Raji (cell line): ENCODE measurements around the gene L3MBTL3.

Experiments used
- POLR2A ChIP-seq: IDR thresholded peaks from 2 replicates; pipeline ENCODE4 v1.6.1; 2011; ENCODE audit warnings: low read depth, low read length, control low read depth; ENCODE audit not compliant: insufficient read depth

Gene L3MBTL3

GRCh38 chr6:130046671-130047070, 28.3 kb downstream of the L3MBTL3 start:
- TF ChIP-seq POLR2A, result no peak

- TF ChIP-seq POLR2A, result no peak
Observed at GRCh38 chr6:130047088-130047995, 29.0 kb downstream of the L3MBTL3 start.

- TF ChIP-seq POLR2A, result no peak
Observed at GRCh38 chr6:130050230-130050629, 31.8 kb downstream of the L3MBTL3 start.

GRCh38 chr6:130054725-130055124, 36.3 kb downstream of the L3MBTL3 start:
- no peak for TF ChIP-seq POLR2A

GRCh38 chr6:130055271-130055670, 36.9 kb downstream of the L3MBTL3 start:
- TF ChIP-seq POLR2A, result no peak

GRCh38 chr6:130057495-130057894, 39.1 kb downstream of the L3MBTL3 start:
- TF ChIP-seq POLR2A, result no peak

- no peak for TF ChIP-seq POLR2A
Observed at GRCh38 chr6:130063806-130064205, 45.4 kb downstream of the L3MBTL3 start.

- no peak for TF ChIP-seq POLR2A
Observed at GRCh38 chr6:130065609-130066156, 47.3 kb downstream of the L3MBTL3 start.

GRCh38 chr6:130069485-130069884, 51.1 kb downstream of the L3MBTL3 start:
- TF ChIP-seq POLR2A, result no peak

GRCh38 chr6:130070326-130070725, 51.9 kb downstream of the L3MBTL3 start:
- no peak for TF ChIP-seq POLR2A

GRCh38 chr6:130070792-130071191, 52.4 kb downstream of the L3MBTL3 start:
- no peak for TF ChIP-seq POLR2A

- no peak for TF ChIP-seq POLR2A
Observed at GRCh38 chr6:130075879-130076460, 57.6 kb downstream of the L3MBTL3 start.

GRCh38 chr6:130076512-130076911, 58.1 kb downstream of the L3MBTL3 start:
- TF ChIP-seq POLR2A, result no peak

- TF ChIP-seq POLR2A, result no peak
Observed at GRCh38 chr6:130090796-130091195, 72.4 kb downstream of the L3MBTL3 start.

GRCh38 chr6:130093546-130093945, 75.2 kb downstream of the L3MBTL3 start:
- TF ChIP-seq POLR2A, result no peak

GRCh38 chr6:130098317-130098716, 79.9 kb downstream of the L3MBTL3 start:
- TF ChIP-seq POLR2A, result no peak
